DOHH2 (cell line): ENCODE results near the gene MEF2B.

ENCODE experiments used
- CTCF ChIP-seq: fragments of 200-600 bp; sonication (generic); IDR thresholded peaks from one replicate; pipeline ENCODE4 v1.5.1; 2014; ENCODE audit warnings: antibody characterized with exemption, mild to moderate bottlenecking, low read depth, low read length; ENCODE audit not compliant: poor library complexity, severe bottlenecking
- EZH2phosphoT487 ChIP-seq: fragments of 200-600 bp; sonication (generic); IDR thresholded peaks from 2 replicates; pipeline ENCODE4 v1.6.1; 2017; ENCODE audit warnings: borderline replicate concordance, mild to moderate bottlenecking, antibody characterized with exemption, low read length, moderate library complexity, mixed read lengths

DNA sequence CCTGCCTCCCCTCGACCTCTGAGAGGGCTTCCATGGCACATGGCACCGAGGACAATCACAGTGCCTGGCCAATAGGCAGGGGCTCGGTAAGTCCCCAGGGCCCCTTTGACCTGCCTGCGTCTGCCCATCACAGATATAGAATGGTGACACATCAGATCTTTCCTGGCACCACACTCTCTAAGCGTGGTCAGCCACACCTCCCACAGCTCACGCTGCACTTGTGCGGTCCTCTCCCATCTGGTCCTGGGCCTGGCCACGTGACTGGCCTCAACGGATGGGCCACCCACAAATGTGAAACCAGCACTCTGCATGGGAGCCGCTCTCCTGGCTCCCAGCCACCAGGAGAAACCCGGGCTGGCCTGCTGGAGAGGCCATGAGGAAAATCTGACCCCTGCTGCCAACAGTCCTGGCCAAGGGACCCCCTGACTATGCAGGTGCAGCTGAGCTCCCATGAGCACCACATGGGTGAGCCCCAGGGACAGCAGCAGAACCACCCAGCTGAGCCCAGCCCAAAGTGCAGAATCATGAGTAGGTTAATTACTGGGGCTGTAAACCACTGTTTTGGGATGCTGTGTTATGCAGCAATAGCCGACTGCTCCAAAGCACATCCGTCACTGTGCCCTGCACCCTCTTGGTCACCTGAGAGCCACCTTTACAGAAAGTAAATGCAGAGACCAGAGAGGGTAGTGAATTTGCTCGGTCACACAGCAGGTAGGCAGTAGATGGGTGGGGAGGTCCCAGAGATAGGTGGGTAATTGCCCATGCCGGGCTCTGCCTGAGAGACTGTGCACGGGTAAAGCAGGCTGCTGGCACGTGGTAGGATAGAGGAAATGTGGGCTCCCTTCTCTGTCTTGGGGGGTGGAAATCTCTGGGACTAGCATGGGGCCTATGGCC, 9.7 kb upstream of the MEF2B start:
- TF ChIP-seq CTCF (no peak), EZH2phosphoT487 (no peak)
